ENCODE measurements around the gene SRPX2.
A peak's percentile ranks its signal among the peaks of the same experiment; 100 is the strongest.

The SRPX2 gene, protein sequence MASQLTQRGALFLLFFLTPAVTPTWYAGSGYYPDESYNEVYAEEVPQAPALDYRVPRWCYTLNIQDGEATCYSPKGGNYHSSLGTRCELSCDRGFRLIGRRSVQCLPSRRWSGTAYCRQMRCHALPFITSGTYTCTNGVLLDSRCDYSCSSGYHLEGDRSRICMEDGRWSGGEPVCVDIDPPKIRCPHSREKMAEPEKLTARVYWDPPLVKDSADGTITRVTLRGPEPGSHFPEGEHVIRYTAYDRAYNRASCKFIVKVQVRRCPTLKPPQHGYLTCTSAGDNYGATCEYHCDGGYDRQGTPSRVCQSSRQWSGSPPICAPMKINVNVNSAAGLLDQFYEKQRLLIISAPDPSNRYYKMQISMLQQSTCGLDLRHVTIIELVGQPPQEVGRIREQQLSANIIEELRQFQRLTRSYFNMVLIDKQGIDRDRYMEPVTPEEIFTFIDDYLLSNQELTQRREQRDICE

DNA sequence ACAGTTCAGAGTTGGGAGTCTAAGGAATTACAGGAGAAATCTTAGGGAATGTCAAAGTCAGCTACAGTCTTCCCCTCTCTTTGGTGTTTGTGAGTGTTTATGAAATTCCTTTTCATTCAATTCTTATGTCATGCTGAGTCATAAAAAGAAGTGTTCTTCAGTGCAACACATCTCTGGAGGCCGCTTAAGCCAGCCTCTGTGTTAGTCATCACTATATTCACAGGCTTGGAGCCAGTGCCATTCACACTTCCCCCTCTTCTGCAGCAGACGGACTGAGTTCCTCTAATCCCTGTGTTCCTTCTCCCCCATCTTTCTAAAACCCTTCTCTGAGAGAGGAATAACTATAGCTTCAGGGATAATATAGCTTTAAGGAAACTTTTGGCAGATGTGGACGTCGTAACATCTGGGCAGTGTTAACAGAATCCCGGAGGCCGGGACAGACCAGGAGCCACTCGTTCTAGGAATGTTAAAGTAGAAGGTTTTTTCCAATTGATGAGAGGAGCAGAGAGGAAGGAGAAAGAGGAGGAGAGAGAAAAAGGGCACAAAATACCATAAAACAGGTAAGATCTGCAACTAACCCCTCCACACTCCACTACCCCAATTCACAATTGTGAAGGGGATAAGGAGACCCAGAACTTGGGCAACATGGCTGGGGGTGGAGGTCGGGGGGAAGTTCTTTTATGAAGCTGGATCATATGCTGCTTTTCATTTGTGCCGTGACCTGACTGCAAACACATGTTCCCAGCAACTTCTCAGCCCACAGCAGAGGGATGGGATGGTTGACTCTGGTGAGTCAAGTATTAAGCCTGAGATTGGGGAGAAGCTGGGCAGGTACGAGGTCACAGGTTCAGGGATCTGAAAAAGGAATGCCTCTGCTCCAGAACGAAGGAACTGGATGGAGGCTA is at the start of gene SRPX2:
Gene SRPX2 (plus strand): TSS at position 244 of the 905 bp plus-strand sequence. CDS start 2,124 bp downstream, outside the sequence.
- no peak for DNase-seq

- DNase-seq: no peak
Measured at GRCh38 chrX:100596601-100597000, 47.4 kb upstream of the SRPX2 start.

- no peak for DNase-seq
Measured at GRCh38 chrX:100599456-100599855, 44.5 kb upstream of the SRPX2 start.

- DNase-seq: no peak
Measured at GRCh38 chrX:100600340-100600739, 43.7 kb upstream of the SRPX2 start.

DNA sequence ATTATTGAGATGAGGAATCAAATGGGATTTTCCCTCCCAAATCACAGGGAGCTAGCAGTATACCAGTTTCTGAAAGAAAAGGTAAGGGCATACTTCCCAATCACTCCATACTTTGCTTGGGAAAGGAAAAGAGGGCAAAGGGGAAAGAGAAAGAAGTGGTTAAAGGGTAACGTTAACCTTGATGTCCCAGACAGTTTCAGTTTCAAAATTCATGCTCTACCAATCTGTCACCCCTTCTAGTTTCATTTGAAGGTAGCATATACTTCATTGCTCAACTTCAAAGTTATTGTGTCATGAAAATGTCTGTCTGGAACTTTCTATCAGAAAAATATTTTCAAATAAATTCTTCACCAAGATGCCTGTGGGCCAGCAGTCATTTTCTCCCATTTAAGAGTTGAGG is 43.2 kb upstream of the SRPX2 start:
- no peak for DNase-seq

DNA sequence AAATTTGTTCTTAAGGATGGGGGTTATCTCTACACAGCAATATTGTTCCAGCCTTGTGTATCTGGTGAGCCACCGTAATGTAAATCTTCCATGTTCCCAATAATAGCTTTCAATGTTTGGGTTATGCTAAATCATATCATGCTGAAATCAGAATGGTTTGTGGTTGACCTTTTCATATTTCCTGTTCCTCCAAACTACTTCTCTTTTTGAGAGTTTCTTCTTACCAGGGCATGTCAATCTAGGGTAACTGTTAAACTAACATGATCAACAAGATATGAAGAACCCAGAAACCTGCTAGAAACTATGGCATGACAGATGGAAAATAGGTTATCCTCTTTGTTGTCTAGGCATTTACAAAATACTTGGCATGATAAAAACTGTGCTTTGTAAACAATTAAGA is 37.2 kb upstream of the SRPX2 start:
- no peak for DNase-seq

- no peak for DNase-seq
Measured at GRCh38 chrX:100609591-100609990, 34.4 kb upstream of the SRPX2 start.

DNA sequence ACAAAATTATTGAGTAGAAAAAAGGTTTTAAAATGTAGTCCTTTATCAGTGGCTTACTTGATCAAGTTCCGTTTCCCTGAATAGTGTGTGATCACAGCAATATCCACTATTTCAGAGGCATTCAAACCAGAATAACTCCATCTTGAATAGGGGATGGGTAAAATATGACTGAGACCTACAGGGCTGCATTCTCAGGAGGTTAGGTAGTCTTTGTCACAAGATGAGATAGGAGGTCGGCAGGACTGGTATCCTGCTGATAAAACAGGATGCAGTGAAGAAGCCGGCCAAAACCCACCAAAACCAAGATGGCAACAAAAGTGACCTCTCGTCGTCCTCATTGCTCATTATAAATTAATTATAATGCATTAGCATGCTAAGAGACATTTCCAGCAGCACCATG is 32.0 kb upstream of the SRPX2 start:
- DNase-seq: no peak

GRCh38 chrX:100615005-100615404 is 29.0 kb upstream of the SRPX2 start:
- DNase-seq: no peak

- no peak for DNase-seq
Measured at GRCh38 chrX:100623001-100623400, 21.0 kb upstream of the SRPX2 start.

GRCh38 chrX:100625985-100626491 is 18.0 kb upstream of the SRPX2 start:
- DNase-seq: no peak

DNA sequence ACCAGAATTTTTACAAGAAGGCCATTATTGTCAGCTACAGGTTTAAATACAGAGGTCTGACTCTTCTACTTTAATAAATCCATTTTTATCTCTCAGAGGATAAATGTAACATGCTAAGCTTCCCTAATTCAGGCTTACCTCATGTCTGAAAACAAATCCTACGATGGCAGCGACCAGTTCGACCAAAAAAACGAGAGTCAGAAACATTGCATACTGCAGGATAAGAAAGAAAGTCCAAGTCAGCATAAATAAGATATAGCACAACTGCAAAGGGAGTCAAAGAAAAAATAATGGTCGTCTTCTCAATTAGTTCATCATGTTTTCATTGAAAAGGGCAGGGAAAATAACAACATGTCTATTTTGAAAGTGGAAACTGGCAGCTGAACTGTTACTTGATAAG is 9.0 kb upstream of the SRPX2 start:
- DNase-seq: no peak

DNA sequence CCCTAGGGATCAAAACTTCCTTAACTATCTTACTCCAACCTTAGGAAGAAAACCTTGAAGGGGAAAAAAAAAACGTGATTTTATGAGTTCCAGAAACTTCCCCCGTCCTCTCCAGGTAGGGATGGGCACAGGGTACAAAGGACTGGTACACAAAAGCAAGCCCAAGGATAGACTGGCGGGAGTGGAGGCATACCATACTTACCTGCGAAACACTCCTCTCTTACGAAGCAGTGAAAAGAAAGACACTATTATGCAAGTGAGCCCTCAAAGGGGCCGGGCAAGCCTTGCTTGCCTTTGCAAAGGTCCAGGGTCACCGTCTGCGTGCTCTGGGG is 8.0 kb upstream of the SRPX2 start:
- DNase-seq: no peak

GRCh38 chrX:100636321-100636991 is 7.5 kb upstream of the SRPX2 start, which contains the start of gene TSPAN6:
Gene TSPAN6 (minus strand): TSS chrX:100636806. CDS start chrX:100636694, 112 bp downstream.
- peak; percentile 78 to 81 for DNase-seq

DNA sequence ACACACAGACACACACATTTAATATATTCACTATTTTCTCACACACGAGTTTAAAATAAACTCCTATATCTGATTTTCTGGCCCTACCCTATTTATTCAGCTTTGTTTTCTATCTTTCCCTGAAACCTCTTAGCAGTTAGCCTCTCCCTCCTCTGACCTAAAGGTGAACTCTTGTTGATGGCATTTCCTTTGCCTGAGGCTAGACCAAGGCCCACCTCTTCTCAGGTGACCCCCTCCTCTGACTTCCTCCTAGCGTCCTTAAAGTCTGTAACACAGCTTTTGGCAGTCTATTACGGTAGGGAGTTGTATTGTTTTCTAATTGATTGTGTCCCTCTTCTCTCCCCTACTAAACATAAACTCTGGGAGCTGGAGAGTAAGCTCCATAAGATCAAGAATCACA is 1.7 kb upstream of the SRPX2 start:
- no peak for DNase-seq

DNA sequence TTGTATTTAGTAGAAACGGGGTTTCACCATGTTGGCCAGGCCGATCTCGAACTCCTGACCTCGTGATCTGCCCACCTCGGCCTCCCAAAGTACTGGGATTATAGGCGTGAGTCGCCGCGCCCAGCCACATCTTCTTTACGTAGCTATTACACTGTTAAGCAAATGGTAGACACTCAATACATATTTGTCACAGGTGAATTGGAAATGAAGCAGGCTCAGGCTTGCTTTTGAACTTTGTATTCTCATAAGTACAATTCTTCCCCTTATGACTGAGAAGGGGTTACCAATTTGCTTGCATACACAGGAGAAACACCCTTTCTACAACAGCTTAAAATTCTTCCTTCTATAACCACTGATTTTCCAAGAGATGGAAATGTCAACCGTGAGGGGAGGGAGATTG is 787 bp upstream of the SRPX2 start:
- no peak for DNase-seq

- no peak for DNase-seq
Measured at GRCh38 chrX:100645106-100645505, 1.1 kb downstream of the SRPX2 start.

- no peak for DNase-seq
Measured at GRCh38 chrX:100647095-100647494, 3.1 kb downstream of the SRPX2 start.

GRCh38 chrX:100647739-100648138 is 3.7 kb downstream of the SRPX2 start:
- DNase-seq: no peak

DNA sequence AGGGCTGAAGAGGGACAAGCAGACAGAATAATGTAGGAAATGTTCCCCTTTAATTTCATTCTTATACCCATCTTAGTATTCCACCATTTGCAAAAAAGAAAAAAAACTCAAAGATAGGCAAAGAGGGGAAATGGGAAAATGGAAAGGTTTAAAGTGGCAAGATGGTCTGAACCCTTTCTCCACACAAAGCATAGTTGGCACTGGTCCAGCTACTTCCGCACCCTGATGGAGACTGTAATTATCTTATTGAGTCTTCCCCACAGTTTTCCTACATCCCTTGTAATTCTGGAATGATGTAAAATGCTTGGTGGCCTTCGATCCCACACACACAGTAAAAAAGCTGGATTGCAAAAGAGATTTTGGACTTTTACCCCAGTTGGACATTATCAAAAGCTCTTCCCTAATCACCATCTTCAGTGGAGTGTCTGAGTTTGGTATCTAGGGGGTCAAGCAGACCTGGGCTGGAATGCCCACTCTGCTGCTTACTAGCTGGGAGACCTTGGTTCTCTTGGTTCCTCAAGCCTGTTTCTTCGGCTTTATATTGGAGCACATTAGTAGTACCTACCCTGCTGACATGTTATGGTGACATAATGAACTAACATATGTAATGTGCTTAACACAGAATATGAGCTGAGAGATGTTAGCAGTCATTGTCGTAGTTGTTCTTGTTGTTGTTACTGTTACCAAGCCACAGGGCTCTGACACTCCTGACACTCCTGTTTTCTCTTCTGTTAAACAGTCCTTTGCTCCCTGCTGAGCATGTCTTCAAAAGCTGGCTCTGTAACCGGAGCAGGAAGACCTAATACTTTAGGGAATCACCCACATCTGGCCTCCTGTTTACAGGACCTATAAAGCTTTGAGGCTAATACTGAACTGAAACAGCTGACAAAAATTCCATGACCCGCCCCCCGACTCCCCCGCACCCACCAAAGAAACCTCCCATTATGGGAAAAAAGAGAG is 4.7 kb downstream of the SRPX2 start:
- DNase-seq: no peak

GRCh38 chrX:100649550-100650356 is 5.8 kb downstream of the SRPX2 start:
- no peak for DNase-seq
